GM18870 (cell line): ENCODE measurements around the gene CACNG8.

Experiments used
- ATAC-seq: cut with Tn5 transposase; IDR thresholded peaks from one replicate; pipeline ENCODE4 v1.9.1; 2021; ENCODE audit warnings: moderate library complexity; ENCODE audit not compliant: unreplicated experiment

Gene CACNG8

GRCh38 chr19:53961523-53962356, 997 bp upstream of the CACNG8 start:
- no peak for ATAC-seq

DNA sequence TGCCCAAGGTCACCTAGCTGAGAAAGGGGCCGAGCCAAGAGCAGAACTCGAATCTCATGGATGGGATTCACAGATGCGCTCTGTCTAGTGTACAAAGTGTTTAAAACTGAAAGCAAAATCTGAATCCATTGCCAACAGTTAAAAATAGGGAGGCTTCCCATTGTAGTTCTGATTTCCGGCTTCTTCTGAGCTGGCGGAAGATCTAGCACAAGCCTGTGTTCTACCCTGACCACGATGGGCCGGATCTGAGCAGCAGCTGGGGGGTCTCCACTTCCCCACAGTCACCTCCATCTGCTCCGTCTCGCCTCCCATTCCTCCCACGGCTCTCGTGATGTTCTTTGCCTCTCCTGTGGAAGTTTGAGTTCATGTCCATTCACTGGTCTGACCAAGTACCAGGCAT, 2.4 kb downstream of the CACNG8 start:
- no peak for ATAC-seq

GRCh38 chr19:53966931-53967330, 4.2 kb downstream of the CACNG8 start:
- no peak for ATAC-seq

GRCh38 chr19:53969366-53969765, 6.6 kb downstream of the CACNG8 start:
- ATAC-seq = no peak

GRCh38 chr19:53971673-53972072, 8.9 kb downstream of the CACNG8 start:
- ATAC-seq = no peak

GRCh38 chr19:53977429-53977990, 14.8 kb downstream of the CACNG8 start:
- ATAC-seq = no peak

DNA sequence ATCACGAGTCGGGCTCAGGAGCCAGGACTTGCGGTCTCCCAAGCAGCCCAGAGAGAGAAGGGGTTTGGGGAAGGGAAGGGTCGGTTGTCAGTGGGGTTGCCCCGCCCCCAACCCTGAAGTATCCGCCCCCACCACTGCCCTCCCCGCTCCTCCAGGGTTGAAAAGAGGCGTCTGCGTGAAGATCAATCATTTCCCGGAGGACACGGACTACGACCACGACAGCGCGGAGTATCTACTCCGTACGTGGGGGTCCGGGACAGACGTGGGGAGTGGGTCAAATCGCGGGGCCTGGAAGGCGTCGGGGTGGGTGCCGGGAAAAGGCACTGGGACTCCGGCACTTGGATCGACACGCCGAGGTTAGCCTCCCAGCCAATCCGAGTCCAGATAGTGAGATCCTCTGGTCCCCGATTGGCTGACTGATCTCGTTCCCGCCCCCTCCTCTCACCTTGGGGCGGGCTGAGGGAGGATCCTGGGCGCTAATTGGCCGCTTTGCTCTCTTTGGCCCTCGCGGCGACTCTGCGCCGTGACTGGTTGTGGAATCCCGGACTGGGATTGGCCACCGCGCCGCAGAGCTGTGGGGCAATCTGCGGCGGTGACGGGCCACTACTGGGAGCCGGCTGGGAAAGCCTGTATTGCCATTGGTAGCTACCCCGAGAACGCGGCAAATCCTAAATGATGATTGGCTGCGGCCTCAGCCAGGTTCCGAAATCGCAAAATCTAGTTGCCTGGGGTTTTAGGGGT, 15.4 kb downstream of the CACNG8 start:
- no peak for ATAC-seq

GRCh38 chr19:53978975-53979801, 16.5 kb downstream of the CACNG8 start:
- ATAC-seq = no peak

DNA sequence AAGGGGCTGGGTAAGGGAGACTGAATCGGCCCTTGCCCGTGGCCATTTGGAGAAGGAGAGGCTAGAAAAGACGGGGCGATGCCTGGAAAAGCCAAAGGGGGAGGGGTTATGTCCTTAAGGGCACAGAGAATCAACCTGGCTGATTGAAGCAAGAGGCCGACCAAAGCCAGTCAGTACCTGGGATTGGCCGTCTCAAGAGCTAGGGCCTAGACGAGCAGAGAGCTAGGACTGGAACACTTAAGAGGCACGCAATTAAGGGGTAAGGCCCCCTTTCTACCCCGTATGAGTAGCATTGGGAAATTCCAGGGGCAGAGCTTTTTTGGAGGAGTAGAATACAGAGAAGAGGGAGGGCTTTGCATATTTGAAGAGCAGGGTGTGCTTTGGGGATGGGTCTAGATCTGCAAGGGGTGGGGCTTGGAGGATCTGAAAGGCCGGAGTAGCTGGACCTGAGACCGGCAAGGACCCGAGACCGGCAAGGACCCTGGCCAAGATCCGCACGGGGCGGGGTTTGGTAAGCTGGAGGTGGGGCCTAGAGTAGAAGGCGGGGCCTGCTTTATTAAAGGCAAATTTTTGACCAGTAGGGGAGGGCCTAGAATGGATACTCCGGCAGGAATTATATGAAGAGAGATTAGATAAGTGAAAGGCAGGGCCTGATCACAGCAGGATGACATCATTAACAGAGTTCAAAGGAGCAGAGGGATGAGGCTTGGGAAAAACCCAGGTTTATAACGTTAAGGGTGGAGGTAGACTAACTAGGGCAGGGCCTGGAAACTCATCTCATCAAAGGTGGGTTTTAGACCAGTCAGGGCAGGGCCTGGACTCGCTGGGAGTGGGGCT, 18.0 kb downstream of the CACNG8 start:
- no peak for ATAC-seq

- no peak for ATAC-seq
Observed at GRCh38 chr19:53981376-53981951, 18.7 kb downstream of the CACNG8 start.

DNA sequence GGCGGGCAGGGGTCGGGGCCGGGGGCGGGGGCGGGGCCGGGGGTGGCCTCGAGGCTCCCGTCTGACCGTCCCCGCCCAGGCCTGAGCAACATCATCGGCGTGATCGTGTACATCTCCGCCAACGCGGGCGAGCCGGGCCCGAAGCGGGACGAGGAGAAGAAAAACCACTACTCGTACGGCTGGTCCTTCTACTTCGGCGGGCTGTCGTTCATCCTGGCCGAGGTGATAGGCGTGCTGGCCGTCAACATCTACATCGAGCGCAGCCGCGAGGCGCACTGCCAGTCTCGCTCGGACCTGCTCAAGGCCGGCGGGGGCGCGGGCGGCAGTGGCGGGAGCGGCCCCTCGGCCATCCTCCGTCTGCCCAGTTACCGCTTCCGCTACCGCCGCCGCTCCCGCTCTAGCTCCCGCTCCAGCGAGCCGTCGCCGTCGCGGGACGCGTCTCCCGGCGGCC, 19.3 kb downstream of the CACNG8 start:
- no peak for ATAC-seq

GRCh38 chr19:53982611-53983010, 19.9 kb downstream of the CACNG8 start:
- no peak for ATAC-seq

GRCh38 chr19:53983457-53984289, 20.9 kb downstream of the CACNG8 start:
- ATAC-seq = no peak

- ATAC-seq = no peak
Observed at GRCh38 chr19:53985863-53986262, 23.1 kb downstream of the CACNG8 start.

DNA sequence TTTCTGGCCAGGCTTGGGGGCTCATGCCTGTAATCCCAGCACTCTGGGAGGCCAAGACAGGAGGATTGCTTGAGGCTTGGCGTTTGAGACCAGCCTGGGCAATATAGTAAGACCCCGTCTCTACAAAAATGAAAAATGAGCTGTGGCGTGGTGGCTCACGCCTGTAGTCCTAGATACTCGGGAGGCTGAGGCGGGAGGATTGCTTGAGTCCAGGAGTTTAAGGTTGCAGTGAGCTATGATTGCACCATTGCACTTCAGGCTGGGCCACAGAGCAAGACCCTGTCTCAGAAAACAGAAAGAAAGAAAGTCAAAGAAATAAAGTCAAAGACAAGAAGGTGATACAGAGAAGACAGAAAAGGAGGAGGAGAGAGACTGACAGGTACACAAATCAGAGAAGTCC, 26.2 kb downstream of the CACNG8 start:
- no peak for ATAC-seq

GRCh38 chr19:53989600-53990533, 27.1 kb downstream of the CACNG8 start:
- ATAC-seq = no peak

DNA sequence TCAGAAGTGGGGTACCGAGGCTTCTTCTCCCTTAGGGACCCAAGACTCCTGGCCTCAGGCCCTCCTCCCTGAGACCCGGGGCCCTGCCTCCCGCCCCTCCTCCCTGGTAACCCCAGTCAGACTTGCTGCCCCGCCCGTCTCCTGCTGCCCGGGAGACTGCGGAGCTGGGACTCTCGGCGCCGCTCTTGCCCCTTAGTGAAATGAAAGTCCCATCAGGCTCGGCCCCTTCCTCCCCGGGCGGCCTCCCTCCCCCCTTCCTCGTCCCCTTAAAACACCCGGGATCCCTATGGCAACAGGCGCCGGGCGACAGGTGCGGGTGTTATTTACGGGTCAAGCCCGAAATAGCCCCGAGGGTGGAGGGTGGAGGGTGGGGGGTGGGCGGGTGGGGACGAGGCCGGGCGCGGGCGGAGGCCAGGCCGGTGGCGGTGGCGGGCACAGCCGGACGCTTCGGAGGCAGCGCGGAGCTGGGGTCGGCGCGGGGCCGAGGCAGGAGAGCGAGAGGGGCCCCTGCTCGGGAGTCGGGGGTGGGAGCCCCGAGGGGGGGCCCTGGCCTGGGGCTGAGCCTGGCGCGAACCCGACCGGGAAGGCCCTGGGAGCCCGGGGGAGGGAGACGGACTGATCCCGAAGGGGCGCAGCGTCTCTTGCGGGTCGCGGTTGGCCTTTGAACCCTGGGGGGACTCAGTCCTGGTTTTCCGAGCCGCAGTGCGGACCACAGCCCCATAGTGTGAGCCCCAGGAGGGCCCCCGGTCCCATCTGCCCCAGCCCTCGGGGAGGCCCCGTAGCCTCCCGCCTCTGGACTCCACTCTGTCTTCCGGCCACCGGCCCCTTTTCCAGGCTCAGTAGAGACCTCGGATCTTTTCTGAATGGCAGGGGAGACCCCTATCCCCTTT, 28.7 kb downstream of the CACNG8 start, which contains the start of gene CACNG6:
CACNG6 (plus strand) TSS at position 414 of the 890 bp plus-strand sequence. CDS start 1,241 bp downstream, outside the sequence.
- ATAC-seq = no peak
